ENCODE results near the gene BMERB1. TPM values are rescaled to one million over a fixed set of nuclear protein-coding genes. Genes with fewer than 3 reads are reported as not detected.

Gene BMERB1
- total RNA-seq, 1 donor from 2014 or later: 10.6 TPM

DNA sequence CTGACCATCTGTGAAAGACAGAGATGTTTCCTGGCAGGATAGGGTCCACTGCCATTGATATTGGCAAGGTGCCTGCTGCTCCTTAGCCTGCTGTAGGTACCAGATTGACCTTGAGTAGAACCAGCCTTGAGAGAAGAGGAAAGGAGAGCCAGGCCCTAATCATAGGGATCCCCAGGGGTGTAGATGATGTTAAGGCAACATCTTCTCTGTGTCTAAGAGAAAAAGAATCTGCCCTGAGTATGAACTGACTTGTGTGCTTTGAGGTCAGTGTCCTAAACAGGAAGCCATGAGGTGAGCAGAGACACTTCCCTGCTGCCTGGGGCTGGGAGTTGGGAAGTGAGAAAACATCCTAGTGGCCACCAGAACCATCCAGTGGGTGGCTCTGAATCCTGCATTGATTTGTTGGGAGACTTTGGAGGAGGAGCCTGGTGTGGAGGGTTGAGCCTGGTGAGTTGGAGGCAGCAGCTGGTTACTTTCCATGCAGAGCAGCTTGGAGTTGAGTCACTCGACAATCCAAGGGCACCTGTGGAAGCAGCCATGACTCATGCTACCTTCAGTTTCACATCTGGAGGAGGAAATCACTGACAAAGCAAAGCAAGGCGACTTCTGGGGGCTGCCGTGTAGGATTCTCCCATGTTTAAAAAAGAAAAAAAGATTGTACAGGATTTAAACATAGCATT, 47.8 kb downstream of the BMERB1 start:
- no peak for DNase-seq (ENCODE audit: low spot score)
- Mint-ChIP-seq H3K4me1 (ENCODE audit: low read depth) (peaks cover 27% of the 10 kb centered on the region), H3K9me3 (peaks cover 1% of the 10 kb centered on the region), H3K4me3 (ENCODE audit: low read depth) (no peak overlapping the region), H3K27ac (peak overlapping the region; percentile 44), H3K36me3 (ENCODE audit: low read depth) (peaks cover 14% of the 10 kb centered on the region), H3K27me3 (ENCODE audit: low read depth) (no peaks in the 10 kb centered on the region)
- intact Hi-C loops (cut with micrococcal nuclease): loop anchor here (1.0 kb wide), 1 partner anchor 27 kb away; no protein-coding TSS in a partner anchor

DNA sequence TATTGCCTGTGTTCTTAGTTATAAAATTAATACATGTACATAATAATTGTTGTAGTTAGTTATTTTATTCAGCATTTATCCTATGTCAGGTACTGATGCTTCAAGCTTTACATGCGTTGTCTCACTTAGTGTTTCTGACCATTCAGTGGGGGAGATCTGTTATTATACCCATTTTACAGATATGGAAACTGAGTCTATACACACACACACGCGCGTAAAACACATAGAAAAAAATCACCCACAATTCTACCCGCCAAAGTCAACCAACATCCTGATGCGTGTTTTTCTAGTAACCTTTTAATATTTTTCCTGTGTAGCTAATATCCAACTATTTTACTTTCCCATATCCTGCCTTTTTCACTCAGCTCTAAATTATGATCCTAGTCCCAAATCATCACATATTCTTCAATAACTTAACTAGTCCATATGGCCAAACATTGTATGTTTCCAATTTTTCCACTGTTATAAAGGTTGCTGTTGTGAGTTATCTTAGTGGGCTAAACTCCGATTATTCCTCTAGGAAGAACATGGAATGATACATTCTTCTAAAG, 48.4 kb downstream of the BMERB1 start:
- intact Hi-C loops (cut with micrococcal nuclease): loop anchor here (1.0 kb wide), 1 partner anchor 26 kb away; no protein-coding TSS in a partner anchor
- Mint-ChIP-seq H3K9me3 (no peaks in the 10 kb centered on the region), H3K27ac (no peak overlapping the region), H3K27me3 (ENCODE audit: low read depth) (no peaks in the 10 kb centered on the region), H3K4me3 (ENCODE audit: low read depth) (no peak overlapping the region), H3K36me3 (ENCODE audit: low read depth) (peaks cover 10% of the 10 kb centered on the region), H3K4me1 (ENCODE audit: low read depth) (peaks cover 24% of the 10 kb centered on the region)
- DNase-seq (ENCODE audit: low spot score): no peak

- Mint-ChIP-seq H3K27ac (no peak overlapping the region), H3K27me3 (ENCODE audit: low read depth) (no peaks in the 10 kb centered on the region), H3K4me1 (ENCODE audit: low read depth) (peaks cover 24% of the 10 kb centered on the region), H3K4me3 (ENCODE audit: low read depth) (no peak overlapping the region), H3K36me3 (ENCODE audit: low read depth) (peaks cover 10% of the 10 kb centered on the region), H3K9me3 (no peaks in the 10 kb centered on the region)
- no peak for DNase-seq (ENCODE audit: low spot score)
- intact Hi-C loops (cut with micrococcal nuclease): no loop called here
Observed at GRCh38 chr16:15483857-15484256, 49.5 kb downstream of the BMERB1 start.

- Mint-ChIP-seq H3K36me3 (ENCODE audit: low read depth) (peaks cover 14% of the 10 kb centered on the region), H3K4me1 (ENCODE audit: low read depth) (peaks cover 30% of the 10 kb centered on the region), H3K9me3 (no peaks in the 10 kb centered on the region), H3K4me3 (ENCODE audit: low read depth) (no peak overlapping the region), H3K27me3 (ENCODE audit: low read depth) (no peaks in the 10 kb centered on the region), H3K27ac (no peak overlapping the region)
- DNase-seq (ENCODE audit: low spot score): no peak
- intact Hi-C loops (cut with micrococcal nuclease): no loop called here
Observed at GRCh38 chr16:15484662-15485061, 50.3 kb downstream of the BMERB1 start.

GRCh38 chr16:15485175-15485574, 50.8 kb downstream of the BMERB1 start:
- H3K36me3 Mint-ChIP-seq (ENCODE audit: low read depth): peaks cover 14% of the 10 kb centered on the region
- H3K9me3 Mint-ChIP-seq: no peaks in the 10 kb centered on the region
- DNase-seq (ENCODE audit: low spot score): no peak
- peaks cover 35% of the 10 kb centered on the region for H3K4me1 Mint-ChIP-seq (ENCODE audit: low read depth)
- intact Hi-C loops (cut with micrococcal nuclease): no loop called here
- H3K27me3 Mint-ChIP-seq (ENCODE audit: low read depth): no peaks in the 10 kb centered on the region
- no peak overlapping the region for H3K27ac Mint-ChIP-seq
- no peak overlapping the region for H3K4me3 Mint-ChIP-seq (ENCODE audit: low read depth)

DNA sequence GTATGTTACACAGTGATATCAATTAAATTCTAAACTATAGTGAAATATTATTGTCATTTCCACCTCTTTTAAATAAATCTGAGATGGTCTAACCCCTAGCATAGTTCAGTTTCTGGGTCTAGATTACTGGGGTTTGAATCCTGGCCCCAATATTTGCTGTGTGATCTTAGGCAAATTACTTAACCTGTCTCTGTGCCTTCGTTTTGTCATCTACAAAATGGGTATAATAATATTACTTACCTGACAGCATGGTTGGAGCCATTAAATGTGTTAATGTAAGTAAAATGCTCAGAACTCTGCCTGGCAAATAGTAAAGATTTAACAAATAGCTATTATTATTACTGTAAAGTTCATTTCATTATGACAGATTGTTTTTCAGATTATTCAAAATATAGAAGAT, 52.3 kb downstream of the BMERB1 start:
- no peak overlapping the region for H3K27ac Mint-ChIP-seq
- no peak overlapping the region for H3K4me3 Mint-ChIP-seq (ENCODE audit: low read depth)
- H3K4me1 Mint-ChIP-seq (ENCODE audit: low read depth): peaks cover 42% of the 10 kb centered on the region
- H3K36me3 Mint-ChIP-seq (ENCODE audit: low read depth): peaks cover 14% of the 10 kb centered on the region
- H3K9me3 Mint-ChIP-seq: no peaks in the 10 kb centered on the region
- H3K27me3 Mint-ChIP-seq (ENCODE audit: low read depth): no peaks in the 10 kb centered on the region
- DNase-seq (ENCODE audit: low spot score): no peak
- intact Hi-C loops (cut with micrococcal nuclease): no loop called here

DNA sequence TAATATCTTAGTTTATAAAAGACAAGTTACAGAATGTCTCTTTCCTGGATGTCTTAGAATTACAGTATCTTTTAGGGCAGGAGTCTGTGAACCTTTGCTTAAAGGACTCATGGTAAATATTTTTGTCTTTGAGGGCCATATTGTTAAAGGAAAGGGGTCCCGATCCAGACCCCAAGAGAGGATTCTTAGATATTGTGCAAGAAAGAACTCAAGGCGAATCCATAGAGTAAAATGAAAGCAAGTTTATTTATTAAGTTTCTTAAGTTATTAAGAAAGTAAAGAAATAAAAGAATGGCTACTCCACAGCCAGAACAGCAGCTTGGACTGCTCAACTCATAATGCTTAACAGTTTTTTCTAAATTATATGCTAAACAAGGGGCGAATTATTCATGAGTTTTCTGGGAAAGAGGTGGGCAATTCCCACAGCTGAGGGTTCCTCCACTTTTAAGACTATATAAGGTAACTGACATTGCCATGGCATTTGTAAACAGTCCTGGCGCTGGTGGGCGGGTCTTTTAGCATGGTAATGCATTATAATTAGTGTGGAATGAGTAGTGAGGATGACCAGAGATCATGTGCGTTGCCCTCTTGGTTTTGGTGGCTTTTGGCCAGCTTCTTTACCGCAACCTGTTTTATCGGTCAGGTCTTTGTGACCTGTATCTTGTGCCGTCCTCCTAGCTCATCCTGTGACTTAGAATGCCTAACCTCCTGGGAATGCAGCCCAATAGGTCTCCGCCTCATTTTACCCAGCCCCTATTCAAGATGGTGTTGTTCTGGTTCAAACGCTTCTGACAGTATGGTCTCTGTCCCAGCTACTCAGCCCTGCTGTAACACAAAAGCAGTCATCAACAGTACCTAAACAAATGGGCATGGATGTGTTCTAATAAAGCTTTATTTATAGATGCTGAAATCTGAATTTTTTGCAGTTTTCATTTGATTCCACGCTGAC, 53.2 kb downstream of the BMERB1 start:
- Mint-ChIP-seq H3K36me3 (ENCODE audit: low read depth) (peaks cover 14% of the 10 kb centered on the region), H3K9me3 (no peaks in the 10 kb centered on the region), H3K27ac (no peak overlapping the region), H3K4me1 (ENCODE audit: low read depth) (peaks cover 43% of the 10 kb centered on the region), H3K27me3 (ENCODE audit: low read depth) (no peaks in the 10 kb centered on the region), H3K4me3 (ENCODE audit: low read depth) (no peak overlapping the region)
- DNase-seq (ENCODE audit: low spot score): no peak
- intact Hi-C loops (cut with micrococcal nuclease): no loop called here

GRCh38 chr16:15489016-15489415, 54.6 kb downstream of the BMERB1 start:
- DNase-seq (ENCODE audit: low spot score): no peak
- Mint-ChIP-seq H3K36me3 (ENCODE audit: low read depth) (peaks cover 14% of the 10 kb centered on the region), H3K27ac (peak overlapping the region; percentile 85), H3K4me3 (ENCODE audit: low read depth) (peak overlapping the region; percentile 28), H3K4me1 (ENCODE audit: low read depth) (peaks cover 45% of the 10 kb centered on the region), H3K27me3 (ENCODE audit: low read depth) (no peaks in the 10 kb centered on the region), H3K9me3 (no peaks in the 10 kb centered on the region)
- intact Hi-C loops (cut with micrococcal nuclease): loop anchor here (1.0 kb wide), 1 partner anchor 11 kb away; no protein-coding TSS in a partner anchor

DNA sequence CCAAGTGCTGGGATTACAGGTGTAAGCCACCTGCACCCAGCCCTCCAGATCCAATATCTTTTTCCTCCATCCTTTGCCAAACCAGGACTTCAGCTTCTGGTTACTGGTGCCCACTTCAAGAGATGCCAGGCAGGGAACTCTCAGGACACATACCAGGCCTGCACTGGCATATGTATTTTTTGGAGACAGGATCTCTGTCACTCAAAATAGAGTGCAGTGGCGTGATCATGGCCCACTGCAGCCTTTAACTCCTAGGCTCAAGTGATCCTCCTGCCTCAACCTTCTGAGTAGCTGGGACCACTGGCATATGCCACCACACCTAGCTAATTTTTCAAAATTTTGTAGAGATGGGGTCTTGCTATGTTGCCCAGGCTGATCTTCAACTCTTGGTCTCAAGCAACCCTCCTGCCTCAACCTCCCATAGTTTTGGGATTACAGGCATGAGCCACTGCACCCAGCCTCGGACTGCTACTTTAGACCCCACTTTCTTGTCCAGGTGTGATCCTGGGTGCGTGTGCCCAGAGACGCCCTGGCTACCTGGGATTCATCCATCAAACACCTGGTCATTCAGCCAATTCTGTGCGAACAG, 55.8 kb downstream of the BMERB1 start:
- Mint-ChIP-seq H3K27ac (peak overlapping the region; percentile 85), H3K36me3 (ENCODE audit: low read depth) (peaks cover 8% of the 10 kb centered on the region), H3K4me3 (ENCODE audit: low read depth) (no peak overlapping the region), H3K9me3 (no peaks in the 10 kb centered on the region), H3K4me1 (ENCODE audit: low read depth) (peaks cover 48% of the 10 kb centered on the region), H3K27me3 (ENCODE audit: low read depth) (no peaks in the 10 kb centered on the region)
- DNase-seq (ENCODE audit: low spot score): no peak
- intact Hi-C loops (cut with micrococcal nuclease): no loop called here

- peak overlapping the region; percentile 77 for H3K27ac Mint-ChIP-seq
Observed at GRCh38 chr16:15491411-15491810, 57.0 kb downstream of the BMERB1 start.

GRCh38 chr16:15492091-15492740, 57.8 kb downstream of the BMERB1 start:
- no peaks in the 10 kb centered on the region for H3K27me3 Mint-ChIP-seq (ENCODE audit: low read depth)
- intact Hi-C loops (cut with micrococcal nuclease): no loop called here
- no peak overlapping the region for H3K4me3 Mint-ChIP-seq (ENCODE audit: low read depth)
- peaks cover 57% of the 10 kb centered on the region for H3K4me1 Mint-ChIP-seq (ENCODE audit: low read depth)
- peaks cover 4% of the 10 kb centered on the region for H3K36me3 Mint-ChIP-seq (ENCODE audit: low read depth)
- no peak for DNase-seq (ENCODE audit: low spot score)
- peak overlapping the region; percentile 77 for H3K27ac Mint-ChIP-seq
- H3K9me3 Mint-ChIP-seq: peaks cover 5% of the 10 kb centered on the region

More at GRCh38 chr16:15491411-15491810, 57.0 kb downstream of the BMERB1 start:
- Mint-ChIP-seq H3K36me3 (ENCODE audit: low read depth) (peaks cover 4% of the 10 kb centered on the region), H3K4me1 (ENCODE audit: low read depth) (peaks cover 55% of the 10 kb centered on the region), H3K27me3 (ENCODE audit: low read depth) (no peaks in the 10 kb centered on the region), H3K9me3 (peaks cover 5% of the 10 kb centered on the region), H3K4me3 (ENCODE audit: low read depth) (no peak overlapping the region)
- DNase-seq (ENCODE audit: low spot score): no peak
- intact Hi-C loops (cut with micrococcal nuclease): no loop called here

Measured in activated T-helper 2 cell treated with anti-CD3 and anti-CD28 coated beads, Interferon-gamma antibody, Interleukin-2, Interleukin-4, amounts not matched to agents 10 μg/mL and 5 μg/mL and 100 μg/mL, durations not matched to agents 14 hours and 24 hours and 36 hours (primary cell).